ENCODE results near the gene MGAT5. TPM values are rescaled to one million over a fixed set of nuclear protein-coding genes. Genes with fewer than 3 reads are reported as not detected.

The MGAT5 gene
- total RNA-seq, 1 donor from 2014 or later, result 54.4 TPM

GRCh38 chr2:134377730-134378129, 123.9 kb downstream of the MGAT5 start:
- Histone ChIP-seq H3K36me3 (peaks cover 8% of the 10 kb centered on the region), H3K27me3 (no peaks in the 10 kb centered on the region), H3K4me3 (no peak overlapping the region), H3K4me1 (peaks cover 6% of the 10 kb centered on the region), H3K27ac (no peak overlapping the region), H3K9me3 (no peaks in the 10 kb centered on the region)
- DNase-seq, result no peak
- intact Hi-C loops (cut with DNase I), result no loop called here
- TF ChIP-seq CTCF (IDR thresholded peaks at IDR 0.05), result no peak
- ATAC-seq, result no peak

- DNase-seq (no peak), ATAC-seq (no peak)
- no peaks in the 10 kb centered on the region for H3K9me3 ChIP-seq
- H3K4me1 ChIP-seq, result no peaks in the 10 kb centered on the region
- H3K36me3 ChIP-seq, result peaks cover 8% of the 10 kb centered on the region
- no peak overlapping the region for H3K4me3 ChIP-seq
- H3K27ac ChIP-seq, result no peak overlapping the region
- TF ChIP-seq CTCF (IDR thresholded peaks at IDR 0.05), result no peak
- H3K27me3 ChIP-seq, result no peaks in the 10 kb centered on the region
- intact Hi-C loops (cut with DNase I), result no loop called here
Measured at GRCh38 chr2:134379293-134379692, 125.4 kb downstream of the MGAT5 start.

GRCh38 chr2:134379722-134380121, 125.8 kb downstream of the MGAT5 start:
- DNase-seq (no peak), ATAC-seq (no peak)
- peaks cover 8% of the 10 kb centered on the region for H3K36me3 ChIP-seq
- intact Hi-C loops (cut with DNase I), result no loop called here
- H3K9me3 ChIP-seq, result no peaks in the 10 kb centered on the region
- H3K27ac ChIP-seq, result no peak overlapping the region
- TF ChIP-seq CTCF (IDR thresholded peaks at IDR 0.05), result no peak
- H3K4me1 ChIP-seq, result no peaks in the 10 kb centered on the region
- H3K27me3 ChIP-seq, result no peaks in the 10 kb centered on the region
- no peak overlapping the region for H3K4me3 ChIP-seq

- Histone ChIP-seq H3K9me3 (no peaks in the 10 kb centered on the region), H3K4me1 (no peaks in the 10 kb centered on the region), H3K4me3 (no peak overlapping the region), H3K27ac (no peak overlapping the region), H3K27me3 (no peaks in the 10 kb centered on the region), H3K36me3 (peaks cover 8% of the 10 kb centered on the region)
- intact Hi-C loops (cut with DNase I), result no loop called here
- no peak for DNase-seq
- ATAC-seq, result no peak
- no peak for TF ChIP-seq CTCF (IDR thresholded peaks at IDR 0.05)
Measured at GRCh38 chr2:134381141-134381540, 127.3 kb downstream of the MGAT5 start.

- ATAC-seq (no peak), DNase-seq (no peak)
- H3K27ac ChIP-seq, result no peak overlapping the region
- no peak for TF ChIP-seq CTCF (IDR thresholded peaks at IDR 0.05)
- H3K36me3 ChIP-seq, result no peaks in the 10 kb centered on the region
- H3K9me3 ChIP-seq, result no peaks in the 10 kb centered on the region
- no peaks in the 10 kb centered on the region for H3K27me3 ChIP-seq
- intact Hi-C loops (cut with DNase I), result no loop called here
- no peaks in the 10 kb centered on the region for H3K4me1 ChIP-seq
- no peak overlapping the region for H3K4me3 ChIP-seq
Measured at GRCh38 chr2:134384131-134384530, 130.3 kb downstream of the MGAT5 start.

GRCh38 chr2:134385195-134385594, 131.3 kb downstream of the MGAT5 start:
- ATAC-seq, result no peak
- no peaks in the 10 kb centered on the region for H3K36me3 ChIP-seq
- H3K4me1 ChIP-seq, result no peaks in the 10 kb centered on the region
- intact Hi-C loops (cut with DNase I), result no loop called here
- H3K27me3 ChIP-seq, result no peaks in the 10 kb centered on the region
- no peak overlapping the region for H3K27ac ChIP-seq
- TF ChIP-seq CTCF (IDR thresholded peaks at IDR 0.05), result no peak
- no peak overlapping the region for H3K4me3 ChIP-seq
- no peaks in the 10 kb centered on the region for H3K9me3 ChIP-seq
- no peak for DNase-seq

Data from upper lobe of right lung (tissue), 1 donor.